GM04504 (cell line): ENCODE results near the gene TMED4.
"Not testable (repeated sequence)": the region's sequence is repeated elsewhere in the genome, so short reads cannot be mapped to it uniquely, and the experiment has no call there.

Source experiments
- DNase-seq: peaks from one replicate; pipeline ENCODE4 v3.0.0-alpha.2; 2012; ENCODE audit warnings: low read depth

The TMED4 gene

DNA sequence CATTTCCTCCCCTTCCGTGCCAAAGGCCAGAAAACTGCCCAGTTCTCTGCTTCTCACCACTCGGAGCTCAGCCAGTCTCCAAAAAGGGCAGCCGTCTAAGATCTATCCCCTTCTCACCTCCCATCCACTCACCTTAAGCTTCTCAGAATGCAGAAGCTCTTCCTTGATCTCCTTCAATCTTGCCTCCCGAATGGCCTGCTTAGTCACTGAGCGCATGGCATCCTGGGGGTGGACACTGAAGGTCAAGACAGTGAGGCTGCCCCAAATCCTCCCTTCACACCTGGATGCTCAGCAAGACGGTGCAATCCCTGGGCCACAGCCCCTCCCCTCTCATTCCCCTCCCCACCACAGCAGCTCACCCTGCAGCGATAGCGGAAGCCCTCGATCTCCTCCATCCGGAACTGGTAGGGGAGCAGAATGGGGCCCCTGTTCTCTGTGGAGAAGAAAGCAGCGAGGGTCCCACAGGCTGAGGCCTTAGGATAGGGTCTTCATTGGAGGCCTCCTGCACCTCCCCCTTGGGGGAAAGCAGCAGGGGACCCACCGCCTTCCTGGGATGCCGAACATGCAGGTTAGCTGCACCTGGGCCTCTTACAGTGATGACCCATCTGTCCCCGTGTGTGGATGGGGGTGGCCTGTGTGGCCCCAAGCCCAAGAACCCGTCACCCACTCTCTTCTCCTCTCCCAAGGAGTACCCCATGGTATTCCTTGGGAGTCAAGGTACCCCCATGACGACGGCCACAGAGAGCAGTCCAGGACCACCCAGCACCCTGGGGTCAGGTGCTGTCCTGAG is 13.1 kb downstream of the TMED4 start:
- no peak for DNase-seq

DNA sequence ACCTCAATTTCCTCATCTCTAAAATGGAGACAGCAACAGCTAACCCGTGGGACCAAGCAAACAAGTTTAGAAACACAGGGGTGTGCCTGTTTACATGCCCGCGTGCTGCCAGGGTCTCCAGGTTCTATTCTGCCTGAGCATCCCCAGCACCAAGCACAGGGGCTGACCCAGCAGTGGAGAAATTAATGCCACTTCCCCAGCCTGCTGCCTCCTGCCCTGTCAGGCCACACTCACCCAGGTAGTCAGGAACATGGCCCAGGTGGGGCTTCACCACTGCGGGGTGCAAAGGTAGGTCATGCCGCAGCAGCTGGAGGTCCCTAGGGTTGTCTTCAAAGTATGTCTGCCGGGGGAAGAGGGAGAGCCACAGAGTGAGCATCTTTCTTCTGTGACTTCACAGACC is 14.1 kb downstream of the TMED4 start:
- no peak for DNase-seq

GRCh38 chr7:44566680-44567079 is 15.4 kb downstream of the TMED4 start:
- no peak for DNase-seq

- no peak for DNase-seq
Observed at GRCh38 chr7:44565795-44566559, 16.1 kb downstream of the TMED4 start.

- DNase-seq: peak; percentile 19
Observed at GRCh38 chr7:44565097-44565794, 16.8 kb downstream of the TMED4 start.

DNA sequence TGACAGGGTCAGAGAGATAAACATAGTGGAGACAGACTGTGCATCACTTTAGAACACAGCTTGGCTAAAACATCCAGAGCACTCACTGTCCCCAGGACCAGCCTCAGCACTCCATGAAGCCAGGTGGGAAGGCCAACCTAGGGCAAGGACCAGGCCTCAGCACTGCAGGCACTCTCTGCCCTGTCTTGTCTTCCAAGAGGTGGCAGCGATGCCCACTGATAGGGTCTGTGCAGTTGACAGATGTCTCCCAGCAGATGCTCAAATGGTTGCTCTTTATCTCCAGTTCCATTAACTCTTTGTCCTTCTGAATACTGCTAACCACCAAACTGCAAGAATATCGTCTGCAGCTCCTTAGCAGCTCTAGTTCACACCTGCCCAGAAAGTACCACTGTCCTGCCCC is 17.4 kb downstream of the TMED4 start:
- no peak for DNase-seq

DNA sequence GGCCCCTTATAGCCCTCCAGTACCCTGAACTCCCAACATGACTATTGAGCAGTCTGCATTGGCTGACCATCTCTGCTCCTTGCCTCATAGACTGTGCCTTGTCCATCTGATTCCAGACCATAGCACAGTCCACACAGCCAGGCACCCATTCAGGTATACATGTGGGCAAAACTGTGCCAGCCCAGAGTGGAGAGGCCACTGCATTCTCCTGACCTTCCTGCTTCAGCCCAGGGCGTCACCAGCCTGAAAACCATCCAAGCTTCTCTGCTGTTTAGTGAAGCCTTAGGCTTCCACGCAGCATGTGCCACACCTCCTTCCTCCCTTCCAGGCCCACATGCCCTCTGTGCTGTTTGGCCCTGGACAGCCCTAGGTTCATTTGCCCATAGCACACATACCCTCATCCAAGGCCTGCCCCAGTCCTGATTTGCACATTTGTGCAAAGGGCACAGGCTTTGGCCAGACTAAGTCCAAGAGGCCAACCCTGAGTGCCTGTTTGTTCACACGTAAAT is 18.8 kb downstream of the TMED4 start:
- no peak for DNase-seq

DNA sequence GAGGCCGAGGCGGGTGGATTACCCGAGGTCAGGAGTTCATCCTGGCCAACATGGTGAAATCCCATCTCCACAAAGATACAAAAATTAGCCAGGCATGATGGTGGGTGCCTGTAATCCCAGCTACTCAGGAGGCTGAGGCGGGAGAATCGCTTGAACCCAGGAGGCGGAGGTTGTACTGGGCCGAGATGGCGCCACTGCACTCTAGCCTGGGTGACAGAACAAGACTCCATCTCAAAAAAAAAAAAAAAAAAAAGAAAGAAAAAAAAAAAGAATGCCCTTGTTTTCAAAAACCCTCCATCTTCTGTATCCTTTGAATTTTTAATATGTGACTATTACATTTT is 19.4 kb downstream of the TMED4 start:
- not testable (repeated sequence) for DNase-seq

DNA sequence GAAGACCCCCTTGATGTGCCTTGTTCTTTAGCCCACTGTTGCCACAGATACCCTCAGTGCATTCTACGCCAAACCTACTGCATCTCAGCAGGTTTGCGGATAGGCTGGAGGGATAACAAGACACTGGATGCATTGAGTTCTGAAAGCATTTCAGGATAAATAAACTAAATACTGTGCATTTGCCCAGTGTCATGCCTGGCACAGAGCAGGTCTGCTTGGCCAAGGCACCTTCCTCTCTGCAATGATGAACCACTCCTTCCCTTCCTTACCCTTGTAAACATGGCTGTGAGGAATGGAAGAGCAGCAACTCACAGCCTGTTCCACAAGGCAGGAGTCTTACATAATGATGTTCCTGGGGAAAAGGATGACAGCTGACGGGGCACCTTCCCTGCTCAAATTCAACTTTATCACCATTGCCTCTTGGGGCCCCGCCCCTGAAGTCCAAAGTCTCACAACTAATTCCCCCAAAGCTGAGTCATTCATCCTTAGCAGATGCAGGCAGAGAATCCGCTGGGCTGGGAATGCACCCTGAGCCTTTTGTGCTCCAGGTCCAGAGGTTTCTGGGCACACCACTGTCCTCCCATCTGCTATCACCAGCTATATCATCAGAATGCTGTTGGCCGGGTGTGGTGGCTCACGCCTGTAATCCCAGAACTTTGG is 19.9 kb downstream of the TMED4 start:
- no peak for DNase-seq

DNA sequence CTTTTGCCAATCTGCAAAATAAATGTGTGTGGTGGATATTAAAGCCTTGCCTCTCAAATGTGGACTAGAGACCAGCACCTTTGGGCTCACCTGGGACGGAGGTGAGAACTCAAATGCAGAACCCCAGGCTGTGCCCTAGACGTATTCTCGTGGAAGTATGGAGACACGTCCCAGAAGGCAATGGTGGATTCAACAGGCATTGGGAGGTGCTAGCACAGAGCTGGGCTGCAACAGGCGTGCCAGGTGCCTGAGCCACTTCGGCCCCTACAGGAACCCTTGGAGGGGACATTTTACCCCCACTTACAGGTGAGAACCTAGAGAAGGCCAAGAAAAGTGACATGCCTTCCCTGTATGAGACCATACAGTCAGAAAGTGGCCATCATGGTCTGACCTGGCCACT is 20.6 kb downstream of the TMED4 start:
- DNase-seq: no peak

DNA sequence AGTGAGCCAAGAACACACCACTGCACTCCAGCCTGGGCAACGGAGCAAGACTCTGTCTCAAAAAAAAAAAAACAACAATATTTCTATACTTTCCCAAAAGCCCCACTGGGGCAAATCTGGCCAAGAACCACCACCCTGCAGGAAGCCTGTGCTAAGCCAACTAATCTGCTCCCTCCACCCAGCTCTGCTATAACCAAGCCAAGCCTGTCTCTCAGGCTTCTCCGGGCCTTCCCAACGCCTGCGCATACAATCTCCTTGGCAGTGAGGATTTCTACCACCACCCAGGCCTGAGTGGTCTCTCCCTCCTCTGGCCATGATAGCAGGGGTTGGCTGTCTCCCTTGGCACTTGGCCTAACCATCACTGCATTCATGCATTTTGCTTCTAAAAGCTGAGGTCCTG is 22.5 kb downstream of the TMED4 start:
- DNase-seq: no peak

GRCh38 chr7:44557485-44557884 is 24.5 kb downstream of the TMED4 start:
- DNase-seq: no peak

- DNase-seq: no peak
Observed at GRCh38 chr7:44555350-44555749, 26.7 kb downstream of the TMED4 start.

DNA sequence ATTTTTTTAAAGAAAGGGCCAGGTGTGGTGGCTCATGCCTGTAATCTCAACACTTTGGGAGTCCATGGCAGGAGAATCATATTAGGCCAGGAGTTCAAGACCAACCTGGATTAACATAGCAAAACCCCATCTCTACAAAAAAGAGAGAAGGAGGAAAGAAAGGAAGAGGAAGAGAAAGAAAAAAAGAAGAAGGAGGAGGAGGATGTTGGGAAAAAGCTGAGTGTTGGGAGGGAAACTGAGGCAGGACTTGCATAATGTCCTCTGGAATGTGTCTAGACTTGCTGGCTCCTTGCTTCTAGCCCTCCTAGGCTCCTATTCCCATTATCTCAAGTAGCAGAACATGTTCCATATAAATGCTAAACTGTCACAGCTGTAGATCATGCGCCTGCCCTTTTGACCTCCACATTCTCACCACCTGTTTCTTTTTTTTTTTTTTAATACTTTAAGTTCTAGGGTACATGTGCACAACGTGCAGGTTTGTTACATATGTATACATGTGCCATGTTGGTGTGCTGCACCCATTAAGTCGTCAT is 29.5 kb downstream of the TMED4 start:
- DNase-seq: not testable (repeated sequence)

GRCh38 chr7:44549457-44549856 is 32.6 kb downstream of the TMED4 start:
- no peak for DNase-seq

DNA sequence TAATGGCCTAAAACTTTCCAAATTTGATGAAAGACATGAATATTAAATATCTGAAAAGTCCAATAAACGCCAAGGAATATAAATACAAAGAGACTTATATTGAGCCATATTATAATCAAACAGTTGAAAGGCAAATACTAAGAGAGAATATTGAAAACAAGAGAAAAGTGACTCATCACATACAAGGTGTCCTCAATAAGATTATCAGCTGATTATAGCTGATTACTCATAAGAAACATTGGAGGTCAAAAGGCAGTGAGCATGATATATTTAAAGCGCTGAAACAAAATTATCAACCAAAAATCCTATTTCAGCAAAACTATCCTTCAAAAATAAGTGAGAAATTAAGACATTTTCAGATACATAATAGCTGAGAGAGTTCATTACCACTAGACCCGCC is 33.1 kb downstream of the TMED4 start:
- no peak for DNase-seq

- no peak for DNase-seq
Observed at GRCh38 chr7:44547536-44548231, 34.3 kb downstream of the TMED4 start.

- DNase-seq: no peak
Observed at GRCh38 chr7:44541876-44542610, 40.0 kb downstream of the TMED4 start.

- no peak for DNase-seq
Observed at GRCh38 chr7:44541028-44541869, 40.8 kb downstream of the TMED4 start, which contains the start of gene NPC1L1. TSS of gene NPC1L1 (minus strand) at chr7:44541330. CDS start at chr7:44541259, 71 bp downstream.

- no peak for DNase-seq
Observed at GRCh38 chr7:44540592-44541027, 41.4 kb downstream of the TMED4 start.
